Activated CD8-positive, alpha-beta T cell treated with anti-CD3 and anti-CD28 coated beads for 36 hours (primary cell): Measurements from ENCODE around the gene HSPA4. TPM values are rescaled to one million over a fixed set of nuclear protein-coding genes. Genes with fewer than 3 reads are reported as not detected.

ENCODE experiments used
- ATAC-seq: fragments of 200-7000 bp; cut with Tn5 transposase; one replicate; pipeline ENCODE4 v1.10.0; 2021; ENCODE audit warnings: mild to moderate bottlenecking, moderate library complexity
- CTCF ChIA-PET: fragments of 350-600 bp; sonication (Branson Sonifier 250); formaldehyde crosslinking; loops from one replicate; lab custom pipeline; 2021; ENCODE audit warnings: antibody characterized with exemption; lab: Charles Lee
- POLR2A ChIA-PET: fragments of 350-600 bp; sonication (Branson Sonifier 250); formaldehyde crosslinking; loops from one replicate; lab custom pipeline; 2021; ENCODE audit warnings: antibody characterized with exemption; lab: Charles Lee
- DNase-seq: peaks from one replicate; pipeline ENCODE4 v3.0.0-alpha.2; 2020
- H3K27ac Mint-ChIP-seq: one replicate; pipeline ENCODE4 v1.8.0; 2021; ENCODE audit warnings: mild to moderate bottlenecking, mixed read lengths
- H3K27me3 Mint-ChIP-seq: one replicate; pipeline ENCODE4 v1.8.0; 2021; ENCODE audit warnings: mixed read lengths
- H3K36me3 Mint-ChIP-seq: one replicate; pipeline ENCODE4 v1.8.0; 2021; ENCODE audit warnings: low read depth, mixed read lengths
- H3K4me1 Mint-ChIP-seq: one replicate; pipeline ENCODE4 v1.8.0; 2021; ENCODE audit warnings: low read depth, mixed read lengths
- H3K4me3 Mint-ChIP-seq: one replicate; pipeline ENCODE4 v1.8.0; 2021; ENCODE audit warnings: mild to moderate bottlenecking, moderate library complexity, mixed read lengths
- H3K9me3 Mint-ChIP-seq: one replicate; pipeline ENCODE4 v1.8.0; 2021; ENCODE audit warnings: mixed read lengths
- intact Hi-C: fragments of 100-400 bp; cut with micrococcal nuclease; formaldehyde crosslinking; loops from one replicate; pipeline ENCODE4 v1.10.0; 2022
- total RNA-seq, 2 experiments: library from RNA; stranded (reverse); gene quantifications; one replicate each; pipeline ENCODE4 v1.2.3, GENCODE V29; 2021
- TF ChIP-seq, protein P1 (sequence below): fragments of 200-600 bp; IDR thresholded peaks from one replicate; pipeline ENCODE4 v1.8.0; 2022; ENCODE audit warnings: antibody characterized with exemption, mild to moderate bottlenecking

HSPA4 gene
- total RNA-seq, 2 experiments from 2014 or later, result 229 to 232 TPM

DNA sequence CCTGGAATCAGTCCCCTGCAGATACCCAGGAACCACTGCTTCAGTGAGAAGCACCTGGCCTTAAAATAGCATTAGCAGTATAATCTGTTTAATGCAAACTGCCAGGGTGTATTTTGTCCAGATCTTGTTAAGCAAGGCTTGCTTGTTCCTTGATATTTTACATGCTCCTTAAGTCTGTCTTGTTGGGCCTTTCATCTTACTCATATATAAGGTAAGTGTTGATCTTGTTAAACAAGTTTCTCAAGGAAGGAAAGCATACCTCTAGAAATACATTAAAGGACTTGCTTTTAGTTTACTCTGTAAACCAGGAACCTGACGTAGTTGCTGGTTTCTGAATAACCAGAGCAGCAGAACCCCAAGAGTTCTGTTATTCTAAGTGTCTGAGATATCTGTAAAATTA lies 13.7 kb downstream of the HSPA4 start:
- TF ChIP-seq, protein P1, sequence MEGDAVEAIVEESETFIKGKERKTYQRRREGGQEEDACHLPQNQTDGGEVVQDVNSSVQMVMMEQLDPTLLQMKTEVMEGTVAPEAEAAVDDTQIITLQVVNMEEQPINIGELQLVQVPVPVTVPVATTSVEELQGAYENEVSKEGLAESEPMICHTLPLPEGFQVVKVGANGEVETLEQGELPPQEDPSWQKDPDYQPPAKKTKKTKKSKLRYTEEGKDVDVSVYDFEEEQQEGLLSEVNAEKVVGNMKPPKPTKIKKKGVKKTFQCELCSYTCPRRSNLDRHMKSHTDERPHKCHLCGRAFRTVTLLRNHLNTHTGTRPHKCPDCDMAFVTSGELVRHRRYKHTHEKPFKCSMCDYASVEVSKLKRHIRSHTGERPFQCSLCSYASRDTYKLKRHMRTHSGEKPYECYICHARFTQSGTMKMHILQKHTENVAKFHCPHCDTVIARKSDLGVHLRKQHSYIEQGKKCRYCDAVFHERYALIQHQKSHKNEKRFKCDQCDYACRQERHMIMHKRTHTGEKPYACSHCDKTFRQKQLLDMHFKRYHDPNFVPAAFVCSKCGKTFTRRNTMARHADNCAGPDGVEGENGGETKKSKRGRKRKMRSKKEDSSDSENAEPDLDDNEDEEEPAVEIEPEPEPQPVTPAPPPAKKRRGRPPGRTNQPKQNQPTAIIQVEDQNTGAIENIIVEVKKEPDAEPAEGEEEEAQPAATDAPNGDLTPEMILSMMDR, result no peak
- intact Hi-C loops, result no loop called here
- Mint-ChIP-seq H3K4me1 (peaks cover 25% of the 10 kb centered on the region), H3K27ac (no peak overlapping the region), H3K9me3 (no peaks in the 10 kb centered on the region), H3K36me3 (peaks cover 47% of the 10 kb centered on the region), H3K27me3 (no peaks in the 10 kb centered on the region), H3K4me3 (no peak overlapping the region)
- CTCF ChIA-PET, result no interaction called here
- DNase-seq (no peak), ATAC-seq (no peak)
- POLR2A ChIA-PET, result no interaction called here

DNA sequence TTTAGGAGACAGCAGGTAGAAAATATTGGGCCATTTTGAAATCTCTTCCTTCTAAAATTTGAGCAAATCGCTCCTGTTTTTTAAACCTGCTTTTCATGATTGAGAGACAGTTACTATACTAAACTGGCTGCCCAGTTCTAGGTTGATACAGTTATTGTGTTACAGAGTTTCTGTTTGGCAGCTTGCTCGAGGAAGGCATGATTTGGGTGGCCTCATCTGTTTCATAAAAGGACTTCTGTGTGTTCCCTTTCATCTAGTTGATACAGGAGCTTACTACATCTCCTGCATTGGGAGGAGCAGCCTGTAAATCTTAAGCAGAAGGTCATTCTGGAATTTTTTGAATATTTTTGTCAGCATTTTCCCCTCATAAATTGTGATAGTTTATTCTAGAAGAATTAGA lies 14.2 kb downstream of the HSPA4 start:
- intact Hi-C loops, result no loop called here
- Mint-ChIP-seq H3K9me3 (no peaks in the 10 kb centered on the region), H3K27ac (no peak overlapping the region), H3K4me1 (peaks cover 26% of the 10 kb centered on the region), H3K4me3 (no peak overlapping the region), H3K27me3 (no peaks in the 10 kb centered on the region), H3K36me3 (peaks cover 51% of the 10 kb centered on the region)
- no peak for DNase-seq
- TF ChIP-seq, protein P1, result no peak
- no peak for ATAC-seq
- ChIA-PET CTCF (no interaction called here), POLR2A (no interaction called here)

DNA sequence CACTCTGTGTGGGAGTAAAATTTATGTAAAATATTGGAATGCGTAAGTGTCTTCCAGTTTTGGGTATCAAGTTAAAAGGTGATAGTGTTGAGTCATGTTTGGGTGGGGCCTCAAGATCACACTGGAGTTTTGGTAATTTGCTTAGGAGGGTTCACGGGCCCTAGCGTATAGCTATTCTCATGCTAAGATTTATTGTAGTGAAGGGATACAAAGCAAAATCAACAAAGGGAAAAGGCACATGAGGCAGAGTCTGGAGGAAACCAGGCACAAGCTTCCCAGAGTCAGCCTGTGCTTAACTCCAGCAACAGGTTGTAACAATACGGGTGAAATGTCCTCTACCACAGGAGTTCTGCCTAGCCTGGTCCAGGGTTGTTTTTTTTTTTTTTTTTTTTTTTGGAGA lies 20.2 kb downstream of the HSPA4 start:
- TF ChIP-seq, protein P1, result no peak
- Mint-ChIP-seq H3K36me3 (peaks cover 61% of the 10 kb centered on the region), H3K4me3 (no peak overlapping the region), H3K27ac (no peak overlapping the region), H3K4me1 (peaks cover 21% of the 10 kb centered on the region), H3K27me3 (no peaks in the 10 kb centered on the region), H3K9me3 (no peaks in the 10 kb centered on the region)
- no peak for DNase-seq
- no peak for ATAC-seq
- intact Hi-C loops, result no loop called here
- ChIA-PET POLR2A (interaction anchor here (0.8 kb wide), 1 partner anchor 13 kb away, joined by 3 read pairs; no protein-coding TSS in a partner anchor), CTCF (interaction anchor here (0.9 kb wide), 1 partner anchor 13 kb away, joined by 3 read pairs; no protein-coding TSS in a partner anchor)

DNA sequence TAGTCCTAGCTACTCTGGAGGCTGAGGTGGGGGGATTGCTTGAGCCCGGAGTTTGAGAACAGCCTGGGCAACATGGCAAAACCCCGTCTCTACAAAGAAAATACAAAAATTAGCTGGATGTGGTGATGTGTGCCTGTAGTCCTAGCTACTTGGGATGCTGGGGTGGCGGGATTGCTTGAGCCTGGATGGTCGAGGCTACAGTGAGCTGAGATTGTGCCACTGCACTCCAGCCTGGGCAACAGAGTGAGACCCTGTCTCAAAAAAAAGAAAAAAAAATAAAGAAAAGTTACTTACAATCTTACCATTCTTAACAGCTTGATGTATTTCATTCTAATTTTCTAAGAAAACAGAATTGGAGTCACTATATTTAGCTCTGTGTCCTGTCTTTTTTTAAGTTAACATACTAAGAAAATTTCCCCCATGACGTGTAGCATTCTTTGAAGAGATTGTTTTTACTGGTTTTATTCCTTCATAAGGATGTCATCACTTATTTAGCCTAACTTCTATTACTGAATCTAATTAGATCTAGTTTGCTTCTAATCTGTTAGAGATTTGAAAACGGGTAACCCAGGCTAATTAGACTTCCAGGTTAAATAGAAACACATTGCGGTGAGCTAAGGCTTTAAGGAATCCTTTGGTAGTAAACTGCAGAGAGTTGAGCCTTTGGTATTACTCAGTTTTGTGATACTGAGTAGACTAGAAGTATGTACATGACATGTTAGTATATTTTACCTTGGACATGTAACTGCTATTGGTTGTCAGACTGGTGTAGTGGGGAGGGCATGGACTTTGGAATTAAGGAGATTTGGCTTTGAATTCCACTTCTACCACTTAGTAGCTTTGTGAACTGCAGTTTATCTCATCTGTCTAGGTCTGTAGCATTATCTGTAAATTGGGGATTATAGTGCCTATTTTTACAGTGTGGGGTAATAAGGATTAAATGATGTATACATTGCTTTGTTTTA lies 24.0 kb downstream of the HSPA4 start:
- Mint-ChIP-seq H3K27ac (peak overlapping the region; percentile 20), H3K4me3 (no peak overlapping the region), H3K27me3 (no peaks in the 10 kb centered on the region), H3K4me1 (peaks cover 44% of the 10 kb centered on the region), H3K9me3 (no peaks in the 10 kb centered on the region), H3K36me3 (peaks cover 49% of the 10 kb centered on the region)
- DNase-seq, result no peak
- intact Hi-C loops, result no loop called here
- ChIA-PET POLR2A (no interaction called here), CTCF (interaction anchor here (1.3 kb wide), 1 partner anchor 13 kb away, joined by 3 read pairs; no protein-coding TSS in a partner anchor)
- TF ChIP-seq, protein P1, result no peak
- ATAC-seq, result no peak

DNA sequence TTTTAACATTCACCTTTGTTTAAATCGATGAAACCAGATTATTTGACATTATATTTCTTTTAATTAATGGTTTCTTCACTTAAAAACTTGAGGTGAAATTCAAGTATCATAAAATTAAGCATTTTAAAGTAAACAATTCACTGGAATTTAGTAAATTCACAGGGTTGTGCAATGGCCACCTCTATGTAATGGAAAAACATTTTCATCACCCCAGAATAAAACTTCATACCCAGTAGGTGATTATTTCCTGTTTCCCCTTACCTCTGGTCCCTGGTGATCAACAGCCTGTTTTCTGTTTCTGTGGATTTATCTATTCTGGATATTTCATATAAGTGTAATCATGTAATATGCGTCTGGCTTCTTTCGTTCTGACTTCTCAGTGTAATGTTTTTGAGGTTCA lies 27.2 kb downstream of the HSPA4 start:
- no peaks in the 10 kb centered on the region for H3K27me3 Mint-ChIP-seq
- no peak overlapping the region for H3K4me3 Mint-ChIP-seq
- ChIA-PET CTCF (no interaction called here), POLR2A (no interaction called here)
- no peaks in the 10 kb centered on the region for H3K9me3 Mint-ChIP-seq
- H3K36me3 Mint-ChIP-seq, result peaks cover 48% of the 10 kb centered on the region
- TF ChIP-seq, protein P1, result no peak
- intact Hi-C loops, result no loop called here
- H3K4me1 Mint-ChIP-seq, result peaks cover 42% of the 10 kb centered on the region
- DNase-seq (no peak), ATAC-seq (no peak)
- peak overlapping the region; percentile 65 for H3K27ac Mint-ChIP-seq
